Mammary epithelial cell (primary cell): ENCODE measurements around the gene PASK.
"Not testable (repeated sequence)": the region's sequence is repeated elsewhere in the genome, so short reads cannot be mapped to it uniquely, and the experiment has no call there.

Experiments used
- EZH2 ChIP-seq: IDR thresholded peaks from 2 replicates; pipeline ENCODE4 v1.6.1; 2012; ENCODE audit warnings: low read length, inconsistent platforms, borderline replicate concordance
- TF ChIP-seq, protein P1 (sequence below), 2 donors: IDR thresholded peaks in 1 of 2; conservative IDR thresholded peaks in 1 of 2; 2 replicates each; pipeline ENCODE4 v1.5.1; 2011 to 2012; ENCODE audit warnings: inconsistent platforms in 2 of 2, low read length in 2 of 2, mild to moderate bottlenecking in 2 of 2, control low read depth in 1 of 2, low read depth in 1 of 2; ENCODE audit not compliant: insufficient read depth in 1 of 2; ENCODE audit errors: extremely low read depth in 1 of 2

DNA sequence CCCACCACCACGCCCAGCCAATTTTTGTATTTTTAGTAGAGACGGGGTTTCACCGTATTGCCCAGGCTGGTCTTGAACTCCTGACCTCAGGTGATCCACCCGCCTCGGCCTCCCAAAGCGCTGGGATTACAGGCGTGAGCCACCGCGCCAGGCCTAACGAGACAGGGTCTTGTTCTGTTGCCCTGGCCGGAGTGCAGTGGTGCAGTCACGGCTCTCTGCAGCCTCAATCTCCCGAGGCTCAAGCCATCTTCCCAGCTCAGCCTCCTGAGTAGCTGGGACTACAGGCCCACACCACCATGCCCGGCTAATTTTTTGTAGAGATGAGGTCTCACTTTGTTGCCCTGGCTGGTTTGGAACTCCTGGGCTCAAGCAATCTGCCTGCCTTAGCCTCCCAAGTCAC lies 48.0 kb upstream of the PASK start:
- TF ChIP-seq, protein P1, sequence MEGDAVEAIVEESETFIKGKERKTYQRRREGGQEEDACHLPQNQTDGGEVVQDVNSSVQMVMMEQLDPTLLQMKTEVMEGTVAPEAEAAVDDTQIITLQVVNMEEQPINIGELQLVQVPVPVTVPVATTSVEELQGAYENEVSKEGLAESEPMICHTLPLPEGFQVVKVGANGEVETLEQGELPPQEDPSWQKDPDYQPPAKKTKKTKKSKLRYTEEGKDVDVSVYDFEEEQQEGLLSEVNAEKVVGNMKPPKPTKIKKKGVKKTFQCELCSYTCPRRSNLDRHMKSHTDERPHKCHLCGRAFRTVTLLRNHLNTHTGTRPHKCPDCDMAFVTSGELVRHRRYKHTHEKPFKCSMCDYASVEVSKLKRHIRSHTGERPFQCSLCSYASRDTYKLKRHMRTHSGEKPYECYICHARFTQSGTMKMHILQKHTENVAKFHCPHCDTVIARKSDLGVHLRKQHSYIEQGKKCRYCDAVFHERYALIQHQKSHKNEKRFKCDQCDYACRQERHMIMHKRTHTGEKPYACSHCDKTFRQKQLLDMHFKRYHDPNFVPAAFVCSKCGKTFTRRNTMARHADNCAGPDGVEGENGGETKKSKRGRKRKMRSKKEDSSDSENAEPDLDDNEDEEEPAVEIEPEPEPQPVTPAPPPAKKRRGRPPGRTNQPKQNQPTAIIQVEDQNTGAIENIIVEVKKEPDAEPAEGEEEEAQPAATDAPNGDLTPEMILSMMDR (conservative IDR thresholded peaks at IDR 0.05 in 1 of 2, IDR thresholded peaks at IDR 0.05 in 1 of 2; ENCODE audit: extremely low read depth in 1 of 2, insufficient read depth in 1 of 2, low read depth in 1 of 2, low read length in 2 of 2): not testable (repeated sequence)
- not testable (repeated sequence) for TF ChIP-seq EZH2
